Liver (tissue), 3 donors: ENCODE measurements around the gene C2CD5.

Source experiments
- HNF4G ChIP-seq: IDR thresholded peaks from 2 replicates; pipeline ENCODE4 v1.6.1; 2016; ENCODE audit warnings: antibody characterized with exemption
- MAX ChIP-seq: IDR thresholded peaks from 2 replicates; pipeline ENCODE4 v1.6.1; 2016; ENCODE audit warnings: antibody characterized with exemption
- NR2F2 ChIP-seq: IDR thresholded peaks from 2 replicates; pipeline ENCODE4 v1.6.1; 2016; ENCODE audit warnings: antibody characterized with exemption
- RAD21 ChIP-seq, 2 donors: IDR thresholded peaks; 2 replicates each; pipeline ENCODE4 v1.6.1; 2016; ENCODE audit warnings: antibody characterized with exemption in 2 of 2, mild to moderate bottlenecking in 2 of 2
- SP1 ChIP-seq: IDR thresholded peaks from 2 replicates; pipeline ENCODE4 v1.6.1; 2018; ENCODE audit warnings: antibody characterized with exemption, mild to moderate bottlenecking
- YY1 ChIP-seq: IDR thresholded peaks from 2 replicates; pipeline ENCODE4 v1.6.1; 2016; ENCODE audit warnings: antibody characterized with exemption, mild to moderate bottlenecking
- TF ChIP-seq, protein P1 (sequence below): fragments of 150-350 bp; IDR thresholded peaks from 2 replicates; pipeline ENCODE4 v1.5.1; 2017; ENCODE audit warnings: improper control_type of control experiment, low read depth, low read length; ENCODE audit not compliant: missing input control
- donor health status: healthy.
- donor health status: healthy.

DNA sequence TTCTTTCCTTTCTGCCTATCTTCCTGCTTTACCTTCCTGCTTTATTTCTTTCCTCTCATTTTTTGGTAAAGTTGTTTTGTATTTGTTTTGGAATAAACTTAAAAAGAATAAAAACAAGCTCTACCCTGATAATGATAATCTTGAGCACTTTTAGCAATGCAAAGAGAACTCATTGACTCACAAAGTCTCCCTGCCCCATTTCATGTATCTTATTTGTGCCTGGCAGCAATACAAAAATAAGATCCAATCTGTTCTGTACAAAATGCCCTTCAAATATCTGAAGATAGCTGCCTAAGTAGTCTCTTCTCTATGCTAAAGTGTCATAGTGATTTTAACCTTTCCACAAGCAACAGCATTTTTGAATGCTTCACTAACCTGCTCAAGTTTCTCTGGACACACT lies 49.5 kb upstream of the C2CD5 start:
- TF ChIP-seq, protein P1, sequence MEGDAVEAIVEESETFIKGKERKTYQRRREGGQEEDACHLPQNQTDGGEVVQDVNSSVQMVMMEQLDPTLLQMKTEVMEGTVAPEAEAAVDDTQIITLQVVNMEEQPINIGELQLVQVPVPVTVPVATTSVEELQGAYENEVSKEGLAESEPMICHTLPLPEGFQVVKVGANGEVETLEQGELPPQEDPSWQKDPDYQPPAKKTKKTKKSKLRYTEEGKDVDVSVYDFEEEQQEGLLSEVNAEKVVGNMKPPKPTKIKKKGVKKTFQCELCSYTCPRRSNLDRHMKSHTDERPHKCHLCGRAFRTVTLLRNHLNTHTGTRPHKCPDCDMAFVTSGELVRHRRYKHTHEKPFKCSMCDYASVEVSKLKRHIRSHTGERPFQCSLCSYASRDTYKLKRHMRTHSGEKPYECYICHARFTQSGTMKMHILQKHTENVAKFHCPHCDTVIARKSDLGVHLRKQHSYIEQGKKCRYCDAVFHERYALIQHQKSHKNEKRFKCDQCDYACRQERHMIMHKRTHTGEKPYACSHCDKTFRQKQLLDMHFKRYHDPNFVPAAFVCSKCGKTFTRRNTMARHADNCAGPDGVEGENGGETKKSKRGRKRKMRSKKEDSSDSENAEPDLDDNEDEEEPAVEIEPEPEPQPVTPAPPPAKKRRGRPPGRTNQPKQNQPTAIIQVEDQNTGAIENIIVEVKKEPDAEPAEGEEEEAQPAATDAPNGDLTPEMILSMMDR, result no peak
- no peak for TF ChIP-seq NR2F2
- TF ChIP-seq RAD21 (IDR thresholded peaks at IDR 0.05), result no peak
- TF ChIP-seq HNF4G, result no peak
- TF ChIP-seq MAX, result no peak
- no peak for TF ChIP-seq SP1
- TF ChIP-seq YY1, result no peak
